Mesothelial cell of epicardium (in vitro differentiated cells): ENCODE measurements around the gene PNPLA7. TPM values are rescaled to one million over a fixed set of nuclear protein-coding genes. Genes with fewer than 3 reads are reported as not detected.
"Not testable (repeated sequence)": the region's sequence is repeated elsewhere in the genome, so short reads cannot be mapped to it uniquely, and the experiment has no call there.

Experiments
- DNase-seq, 2 experiments: peaks; one replicate each; pipeline ENCODE4 v3.0.0; 2021; ENCODE audit warnings: low spot score in 2 of 2; ENCODE audit not compliant: unreplicated experiment in 2 of 2
- H3K27ac Mint-ChIP-seq: 2 replicates; pipeline ENCODE4 v1.8.0; 2021; ENCODE audit warnings: mixed read lengths
- H3K27me3 Mint-ChIP-seq: 2 replicates; pipeline ENCODE4 v1.8.0; 2021; ENCODE audit warnings: low read depth, mixed read lengths
- H3K36me3 Mint-ChIP-seq: 2 replicates; pipeline ENCODE4 v1.8.0; 2021; ENCODE audit warnings: mixed read lengths
- H3K4me1 Mint-ChIP-seq: 2 replicates; pipeline ENCODE4 v1.8.0; 2021; ENCODE audit warnings: mixed read lengths
- H3K4me3 Mint-ChIP-seq: 2 replicates; pipeline ENCODE4 v1.8.0; 2021; ENCODE audit warnings: mild to moderate bottlenecking, moderate library complexity, mixed read lengths
- H3K9me3 Mint-ChIP-seq: 2 replicates; pipeline ENCODE4 v1.8.0; 2021; ENCODE audit warnings: mixed read lengths
- CTCF ChIP-seq: fragments of 200-600 bp; sonication (generic); IDR thresholded peaks from one replicate; pipeline ENCODE4 v1.5.0; 2021; ENCODE audit warnings: antibody characterized with exemption; ENCODE audit not compliant: unreplicated experiment
- total RNA-seq: library from RNA; stranded (reverse); gene quantifications from 3 replicates; pipeline ENCODE4 v1.2.1, GENCODE V29; 2021

The PNPLA7 gene
- total RNA-seq, 1 donor from 2014 or later: 5.7 TPM

DNA sequence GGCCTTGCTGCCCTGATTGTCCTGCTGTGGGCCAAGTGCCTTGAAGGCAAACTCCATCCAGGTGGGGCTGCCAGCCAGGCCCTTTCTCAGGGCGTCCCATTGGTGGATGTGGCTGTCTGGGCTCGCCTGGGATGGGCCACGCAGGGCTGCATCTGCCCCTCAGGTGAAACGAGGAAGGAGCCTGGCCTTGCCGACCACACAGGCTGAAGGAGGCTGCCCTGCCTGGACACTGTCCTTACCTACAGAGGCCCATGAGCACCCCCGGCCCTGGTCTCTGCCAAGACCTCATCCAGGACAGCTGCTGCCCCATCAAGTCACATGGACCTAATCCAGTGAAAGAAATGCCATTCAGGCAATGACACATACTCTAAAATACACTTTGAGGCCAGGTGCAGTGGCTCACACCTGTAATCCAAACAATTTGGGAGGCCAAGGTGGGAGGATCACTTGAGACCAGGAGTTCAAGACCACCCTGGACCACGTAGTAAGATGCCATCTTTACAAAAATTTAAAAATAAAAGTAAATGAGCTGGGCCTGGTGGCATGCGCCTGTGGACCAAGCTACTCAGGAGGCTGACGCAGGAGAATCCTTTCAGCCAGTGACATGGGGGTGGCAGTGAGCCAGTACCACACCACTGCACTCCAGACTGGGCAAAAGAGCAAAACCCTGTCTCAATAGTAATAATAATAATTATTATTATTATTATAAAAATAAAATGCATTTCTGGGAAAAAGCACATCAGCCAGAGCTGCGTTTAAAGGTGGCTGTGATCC lies 33.9 kb downstream of the PNPLA7 start:
- Mint-ChIP-seq H3K27me3 (no peaks in the 10 kb centered on the region), H3K9me3 (no peaks in the 10 kb centered on the region), H3K36me3 (no peaks in the 10 kb centered on the region), H3K4me1 (peaks cover 3% of the 10 kb centered on the region), H3K4me3 (no peak overlapping the region), H3K27ac (no peak overlapping the region)
- TF ChIP-seq CTCF: no peak
- DNase-seq: no peak

DNA sequence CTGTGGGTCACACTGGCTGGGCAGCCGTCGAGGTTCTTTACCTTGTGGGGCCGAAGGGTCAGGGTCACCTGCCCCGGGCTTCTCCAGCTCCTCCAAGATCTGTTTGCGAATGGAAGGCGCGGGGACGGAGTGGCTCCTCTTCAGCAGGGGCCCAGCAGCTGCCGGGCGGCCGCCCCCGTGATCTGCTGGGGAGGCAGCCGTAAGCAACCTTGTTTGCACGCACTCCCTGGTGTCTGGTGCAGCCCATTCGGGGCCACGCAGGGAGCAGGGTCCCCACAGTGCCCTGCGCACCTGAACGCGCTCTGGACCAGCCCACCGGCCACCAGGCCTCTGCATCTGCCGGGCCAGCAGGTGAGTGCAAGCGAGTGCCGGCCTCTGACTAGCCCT lies 34.9 kb downstream of the PNPLA7 start:
- Mint-ChIP-seq H3K4me1 (peaks cover 3% of the 10 kb centered on the region), H3K9me3 (peaks cover 4% of the 10 kb centered on the region), H3K27me3 (no peaks in the 10 kb centered on the region), H3K36me3 (no peaks in the 10 kb centered on the region), H3K27ac (no peak overlapping the region), H3K4me3 (no peak overlapping the region)
- TF ChIP-seq CTCF: no peak
- DNase-seq: no peak

DNA sequence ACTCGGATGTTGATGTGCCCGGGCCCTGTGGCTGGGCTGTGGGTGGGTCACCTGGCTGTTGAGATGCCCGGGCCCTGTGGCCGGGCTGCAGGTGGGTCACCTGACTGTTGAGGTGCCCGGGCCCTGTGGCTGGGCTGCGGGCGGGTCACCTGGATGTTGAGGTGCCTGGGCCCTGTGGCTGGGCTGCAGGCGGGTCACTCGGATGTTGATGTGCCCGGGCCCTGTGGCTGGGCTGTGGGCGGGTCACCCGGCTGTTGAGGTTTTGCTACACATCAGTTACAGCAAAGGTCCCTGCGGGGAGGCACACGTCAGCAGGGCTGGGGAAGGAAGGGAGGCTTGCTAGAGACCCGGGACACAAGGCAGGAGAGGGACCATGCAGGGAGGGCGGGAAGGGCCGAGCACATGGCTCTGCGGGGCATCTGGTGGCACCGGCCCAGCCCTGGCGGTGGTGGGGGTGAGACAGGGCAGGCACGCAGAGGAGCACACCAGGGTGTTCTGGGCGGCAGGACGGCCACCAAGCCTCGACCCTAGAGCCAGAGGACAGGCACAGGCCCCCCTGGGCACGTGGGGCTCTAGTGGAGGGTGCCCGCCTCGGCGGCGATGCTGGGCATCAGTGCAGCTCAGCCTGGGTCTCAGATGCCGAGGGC lies 35.4 kb downstream of the PNPLA7 start:
- Mint-ChIP-seq H3K4me1 (peaks cover 3% of the 10 kb centered on the region), H3K9me3 (peaks cover 5% of the 10 kb centered on the region), H3K27me3 (no peaks in the 10 kb centered on the region), H3K4me3 (no peak overlapping the region), H3K36me3 (no peaks in the 10 kb centered on the region), H3K27ac (no peak overlapping the region)
- TF ChIP-seq CTCF: no peak
- no peak for DNase-seq

- H3K9me3 Mint-ChIP-seq: peaks cover 12% of the 10 kb centered on the region
- not testable (repeated sequence) for H3K27ac Mint-ChIP-seq, H3K4me1 Mint-ChIP-seq, DNase-seq, H3K4me3 Mint-ChIP-seq, H3K27me3 Mint-ChIP-seq, H3K36me3 Mint-ChIP-seq
Observed at GRCh38 chr9:137513801-137514570, 36.2 kb downstream of the PNPLA7 start.

DNA sequence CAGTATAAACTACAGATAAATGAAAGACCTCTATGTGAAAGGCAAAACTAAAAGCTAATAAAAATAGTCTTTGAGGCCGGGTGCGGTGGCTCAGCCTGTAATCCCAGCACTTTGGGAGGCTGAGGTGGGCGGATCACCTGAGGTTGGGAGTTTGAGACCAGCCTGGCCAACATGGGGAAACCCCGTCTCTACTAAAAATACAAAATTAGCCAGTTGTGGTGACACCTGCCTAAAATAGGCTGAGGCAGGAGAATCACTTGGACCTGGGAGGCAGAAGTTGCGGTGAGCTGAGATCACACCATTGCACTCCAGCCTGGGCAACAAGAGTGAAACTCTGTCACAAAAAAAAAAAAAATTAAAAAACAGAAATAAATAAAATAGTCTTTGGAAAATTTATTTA lies 37.1 kb downstream of the PNPLA7 start:
- not testable (repeated sequence) for DNase-seq, H3K27me3 Mint-ChIP-seq, H3K36me3 Mint-ChIP-seq, H3K4me1 Mint-ChIP-seq, H3K27ac Mint-ChIP-seq, H3K4me3 Mint-ChIP-seq
- H3K9me3 Mint-ChIP-seq: peaks cover 14% of the 10 kb centered on the region

DNA sequence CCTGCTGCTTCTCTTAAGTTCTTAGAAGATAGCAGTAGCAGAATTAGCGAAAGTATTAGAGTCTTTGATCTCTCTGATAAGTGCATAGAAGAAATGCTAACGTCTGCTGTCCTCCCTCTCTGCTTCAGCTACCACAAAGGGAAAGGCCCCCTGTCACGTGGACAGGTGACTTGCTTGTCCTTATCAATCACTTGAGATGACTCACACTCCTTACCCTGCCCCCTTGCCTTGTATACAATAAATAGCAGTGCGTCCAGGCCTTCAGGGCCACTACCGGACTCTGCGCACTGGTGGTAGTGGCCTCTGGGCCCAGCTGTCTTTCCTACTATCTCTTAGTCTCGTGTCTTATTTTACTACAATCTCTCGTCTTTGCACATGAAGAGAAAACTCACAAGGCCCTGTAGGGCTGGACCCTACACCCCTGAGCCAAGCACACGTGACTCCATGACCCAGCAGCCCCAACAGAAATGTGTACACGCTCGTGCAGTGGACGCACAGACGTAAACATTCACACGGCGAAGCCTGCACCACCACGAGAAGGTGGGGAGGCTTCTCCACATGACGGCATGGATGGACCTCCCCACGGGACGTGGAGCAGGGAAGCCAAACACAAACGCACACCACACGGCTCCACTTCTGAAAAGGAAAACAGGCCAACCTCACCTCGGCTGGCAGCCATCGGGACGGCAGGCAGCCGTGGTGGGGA lies 38.3 kb downstream of the PNPLA7 start:
- no peak for DNase-seq
- no peaks in the 10 kb centered on the region for H3K27me3 Mint-ChIP-seq
- no peak overlapping the region for H3K4me3 Mint-ChIP-seq
- no peak for TF ChIP-seq CTCF
- peaks cover 8% of the 10 kb centered on the region for H3K36me3 Mint-ChIP-seq
- peaks cover 3% of the 10 kb centered on the region for H3K4me1 Mint-ChIP-seq
- peaks cover 14% of the 10 kb centered on the region for H3K9me3 Mint-ChIP-seq
- no peak overlapping the region for H3K27ac Mint-ChIP-seq

DNA sequence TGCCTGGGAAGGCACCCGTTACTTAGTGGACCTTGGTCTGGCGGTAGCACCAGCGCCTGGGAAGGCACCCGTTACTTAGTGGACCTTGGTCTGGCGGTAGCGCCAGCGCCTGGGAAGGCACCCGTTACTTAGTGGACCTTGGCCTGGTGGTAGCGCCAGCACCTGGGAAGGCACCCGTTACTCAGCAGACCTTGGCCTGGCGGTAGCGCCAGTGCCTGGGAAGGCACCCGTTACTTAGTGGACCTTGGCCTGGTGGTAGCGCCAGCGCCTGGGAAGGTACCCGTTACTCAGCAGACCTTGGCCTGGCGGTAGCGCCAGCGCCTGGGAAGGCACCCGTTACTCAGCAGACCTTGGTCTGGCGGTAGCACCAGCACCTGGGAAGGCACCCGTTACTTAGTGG lies 39.1 kb downstream of the PNPLA7 start:
- H3K9me3 Mint-ChIP-seq: peaks cover 14% of the 10 kb centered on the region
- not testable (repeated sequence) for H3K27me3 Mint-ChIP-seq, H3K27ac Mint-ChIP-seq, H3K36me3 Mint-ChIP-seq, DNase-seq, H3K4me1 Mint-ChIP-seq, H3K4me3 Mint-ChIP-seq
